Measurements from ENCODE around the gene MUC12.

DNA sequence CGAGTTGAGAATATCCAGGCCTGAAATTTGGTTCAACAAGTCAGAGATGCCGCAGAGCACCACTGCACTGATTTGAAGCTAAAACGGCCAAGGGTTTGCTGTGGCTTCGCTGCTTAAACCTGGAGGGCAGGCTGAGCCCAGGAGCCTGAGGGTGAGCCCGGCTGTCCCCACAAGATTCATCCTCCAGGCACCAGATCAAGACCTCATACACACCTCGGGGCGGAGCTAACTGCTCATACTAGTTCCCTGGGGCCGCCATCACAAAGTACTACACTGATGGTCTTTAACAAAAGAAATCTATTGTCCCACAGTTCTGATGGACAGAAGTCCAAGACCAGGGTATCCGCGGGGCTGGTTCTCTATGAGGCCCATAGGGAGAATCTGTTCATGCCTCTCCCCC is 99.0 kb downstream of the MUC12 start:
- TF ChIP-seq CTCF (IDR thresholded peaks at IDR 0.05), result no peak
- no peak for TF ChIP-seq POLR2A (IDR thresholded peaks at IDR 0.05)
